HG03039 (cell line): ENCODE measurements around the gene ERICH4.

Experiments
- ATAC-seq: cut with Tn5 transposase; IDR thresholded peaks from one replicate; pipeline ENCODE4 v1.9.1; 2021; ENCODE audit warnings: mild to moderate bottlenecking, moderate library complexity; ENCODE audit not compliant: unreplicated experiment

ERICH4 gene

GRCh38 chr19:41413947-41414346 is 29.0 kb upstream of the ERICH4 start:
- ATAC-seq = no peak

DNA sequence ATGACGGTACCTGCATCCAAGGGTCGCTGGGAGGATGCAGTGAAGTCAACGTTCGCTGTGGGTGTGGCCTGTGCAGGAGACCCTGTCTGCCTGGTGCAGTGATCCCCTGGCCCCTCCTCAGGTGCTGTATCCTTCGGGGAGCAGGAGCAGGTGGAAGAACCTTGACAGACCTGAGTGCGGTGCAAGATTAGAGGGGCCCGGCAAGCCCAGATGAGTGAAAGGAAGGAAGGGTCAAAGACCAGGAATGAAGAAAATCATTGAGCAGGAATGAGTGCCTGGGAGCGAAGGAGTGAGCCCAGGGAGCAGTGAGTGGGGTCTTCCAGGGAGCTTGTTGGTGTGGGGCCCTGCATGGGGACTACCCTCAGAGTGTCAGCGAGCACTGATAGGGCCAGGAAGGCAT is 28.5 kb upstream of the ERICH4 start:
- no peak for ATAC-seq

- no peak for ATAC-seq
Observed at GRCh38 chr19:41415154-41415571, 27.8 kb upstream of the ERICH4 start.

DNA sequence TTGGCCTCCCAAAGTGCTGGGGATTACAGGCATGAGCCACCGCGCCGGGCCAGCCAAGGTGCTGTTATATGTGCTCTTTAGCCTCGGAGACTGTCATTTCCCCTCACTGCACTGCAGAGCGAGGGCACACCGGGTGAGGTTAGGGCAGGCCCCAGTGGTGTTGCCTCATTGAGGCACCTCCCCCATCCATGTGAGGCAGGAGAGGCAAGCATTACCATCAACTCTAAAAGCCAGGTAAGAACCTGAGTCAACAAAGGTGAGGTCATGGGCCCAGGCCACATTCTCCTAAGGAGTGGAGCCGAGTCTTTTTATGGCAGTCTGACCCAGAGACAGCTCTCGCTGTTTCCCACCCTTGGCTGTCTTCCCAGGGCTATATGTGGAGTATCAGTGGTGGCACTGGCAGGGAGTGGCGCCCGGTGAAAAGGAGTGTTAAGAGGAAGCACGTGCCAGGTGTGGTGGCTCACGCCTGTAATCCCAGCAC is 26.7 kb upstream of the ERICH4 start:
- ATAC-seq = no peak

DNA sequence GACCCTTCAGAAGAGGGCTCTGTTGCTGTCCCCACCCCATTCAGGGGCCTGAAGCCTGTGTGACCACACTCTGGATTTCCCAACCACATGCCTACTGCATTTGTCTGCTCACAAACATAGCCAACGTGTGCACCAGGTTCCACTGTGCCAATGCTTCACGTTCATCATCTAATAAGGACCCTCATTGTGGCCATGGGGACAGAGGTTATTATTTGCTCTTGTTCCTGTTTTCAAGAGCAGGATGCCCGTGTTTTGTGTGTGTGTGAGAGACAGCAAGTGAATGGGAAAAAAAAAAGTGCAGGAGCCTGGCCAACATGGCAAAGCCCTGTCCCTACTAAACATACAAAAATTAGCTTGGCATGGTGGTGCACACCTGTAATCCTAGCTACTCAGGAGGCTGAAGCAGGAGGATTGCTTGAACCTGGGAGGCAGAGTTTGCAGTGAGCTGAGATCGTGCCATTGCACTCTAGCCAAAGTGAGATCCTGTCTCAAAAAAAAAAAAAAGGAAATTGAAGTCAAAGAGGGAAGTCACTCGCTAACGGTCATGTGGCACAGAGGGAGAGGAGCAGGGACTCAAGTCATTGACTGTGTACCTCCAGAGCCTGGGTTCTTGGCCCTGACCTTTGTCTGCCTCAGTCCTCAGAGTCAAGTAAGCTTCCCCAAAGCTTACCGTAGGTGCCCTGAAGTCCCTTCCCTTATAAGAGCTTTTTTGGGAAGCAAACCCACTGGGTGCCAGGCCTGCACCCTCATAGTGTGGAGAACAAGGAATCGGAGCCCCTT is 22.7 kb upstream of the ERICH4 start:
- ATAC-seq = no peak

- no peak for ATAC-seq
Observed at GRCh38 chr19:41421314-41421713, 21.6 kb upstream of the ERICH4 start.

DNA sequence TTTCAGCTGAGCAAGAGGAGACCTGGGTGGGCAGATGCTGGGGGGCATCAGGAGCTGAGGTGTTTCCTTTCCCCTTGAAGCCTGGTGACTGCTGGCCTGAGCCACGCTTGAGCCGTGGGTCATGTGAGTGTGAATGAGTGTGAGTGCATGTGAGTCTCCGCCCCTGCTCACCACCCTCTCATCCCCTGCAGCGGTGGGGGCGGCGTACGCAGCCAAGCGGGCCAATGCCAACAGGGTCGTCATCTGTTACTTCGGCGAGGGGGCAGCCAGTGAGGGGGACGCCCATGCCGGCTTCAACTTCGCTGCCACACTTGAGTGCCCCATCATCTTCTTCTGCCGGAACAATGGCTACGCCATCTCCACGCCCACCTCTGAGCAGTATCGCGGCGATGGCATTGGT is 21.0 kb upstream of the ERICH4 start:
- ATAC-seq = no peak

DNA sequence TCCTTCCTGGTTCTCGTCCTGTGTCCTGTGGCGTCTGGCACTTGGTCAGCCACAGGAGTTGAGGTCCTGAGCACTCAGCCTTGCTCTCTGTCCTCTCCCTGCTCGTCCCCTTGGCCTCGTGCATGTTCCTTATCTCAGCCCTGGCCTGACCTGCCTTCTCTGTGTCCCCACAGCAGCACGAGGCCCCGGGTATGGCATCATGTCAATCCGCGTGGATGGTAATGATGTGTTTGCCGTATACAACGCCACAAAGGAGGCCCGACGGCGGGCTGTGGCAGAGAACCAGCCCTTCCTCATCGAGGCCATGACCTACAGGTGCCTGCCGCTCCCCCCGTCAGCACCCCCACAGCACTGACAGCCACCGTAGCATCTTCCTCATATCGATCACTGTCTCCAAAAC is 20.5 kb upstream of the ERICH4 start:
- no peak for ATAC-seq

DNA sequence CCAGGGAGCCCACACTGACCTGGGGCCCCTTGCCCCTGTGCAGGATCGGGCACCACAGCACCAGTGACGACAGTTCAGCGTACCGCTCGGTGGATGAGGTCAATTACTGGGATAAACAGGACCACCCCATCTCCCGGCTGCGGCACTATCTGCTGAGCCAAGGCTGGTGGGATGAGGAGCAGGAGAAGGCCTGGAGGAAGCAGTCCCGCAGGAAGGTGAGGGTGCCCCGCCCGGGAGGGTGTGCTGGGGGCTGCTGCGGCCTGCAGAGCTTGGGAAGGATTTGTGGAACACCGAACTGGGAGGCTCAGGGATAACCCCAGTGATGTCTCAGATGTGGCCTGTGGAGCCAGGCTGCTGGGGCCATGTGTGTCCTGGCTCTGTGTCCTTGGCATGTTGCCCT is 20.0 kb upstream of the ERICH4 start:
- ATAC-seq = no peak

DNA sequence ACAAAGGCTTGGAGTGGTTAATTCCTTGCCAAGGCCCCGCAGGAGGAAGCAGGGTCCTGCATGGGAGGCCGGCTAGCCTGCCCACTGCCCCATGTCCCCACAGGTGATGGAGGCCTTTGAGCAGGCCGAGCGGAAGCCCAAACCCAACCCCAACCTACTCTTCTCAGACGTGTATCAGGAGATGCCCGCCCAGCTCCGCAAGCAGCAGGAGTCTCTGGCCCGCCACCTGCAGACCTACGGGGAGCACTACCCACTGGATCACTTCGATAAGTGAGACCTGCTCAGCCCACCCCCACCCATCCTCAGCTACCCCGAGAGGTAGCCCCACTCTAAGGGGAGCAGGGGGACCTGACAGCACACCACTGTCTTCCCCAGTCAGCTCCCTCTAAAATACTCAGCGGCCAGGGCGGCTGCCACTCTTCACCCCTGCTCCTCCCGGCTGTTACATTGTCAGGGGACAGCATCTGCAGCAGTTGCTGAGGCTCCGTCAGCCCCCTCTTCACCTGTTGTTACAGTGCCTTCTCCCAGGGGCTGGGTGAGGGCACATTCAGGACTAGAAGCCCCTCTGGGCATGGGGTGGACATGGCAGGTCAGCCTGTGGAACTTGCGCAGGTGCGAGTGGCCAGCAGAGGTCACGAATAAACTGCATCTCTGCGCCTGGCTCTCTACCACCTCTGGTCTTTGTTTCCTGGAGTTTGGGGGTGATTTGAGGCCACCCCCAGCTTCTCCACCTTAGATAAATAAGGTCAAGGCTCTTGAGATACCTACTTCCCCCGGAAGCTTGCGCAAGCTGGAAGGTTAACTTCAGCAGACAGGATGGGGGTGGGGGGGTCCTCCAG is 18.4 kb upstream of the ERICH4 start:
- no peak for ATAC-seq

GRCh38 chr19:41425174-41426115 is 17.5 kb upstream of the ERICH4 start:
- no peak for ATAC-seq

- ATAC-seq = no peak
Observed at GRCh38 chr19:41426116-41426841, 16.7 kb upstream of the ERICH4 start.

GRCh38 chr19:41426952-41427646 is 15.9 kb upstream of the ERICH4 start, which contains the start of gene B3GNT8:
Gene B3GNT8, minus strand, starts transcription at chr19:41427374. Its CDS starts 596 bp downstream, at chr19:41426778.
- no peak for ATAC-seq

GRCh38 chr19:41427647-41428480 is 15.1 kb upstream of the ERICH4 start:
- no peak for ATAC-seq

GRCh38 chr19:41428481-41428859 is 14.5 kb upstream of the ERICH4 start:
- ATAC-seq = no peak

DNA sequence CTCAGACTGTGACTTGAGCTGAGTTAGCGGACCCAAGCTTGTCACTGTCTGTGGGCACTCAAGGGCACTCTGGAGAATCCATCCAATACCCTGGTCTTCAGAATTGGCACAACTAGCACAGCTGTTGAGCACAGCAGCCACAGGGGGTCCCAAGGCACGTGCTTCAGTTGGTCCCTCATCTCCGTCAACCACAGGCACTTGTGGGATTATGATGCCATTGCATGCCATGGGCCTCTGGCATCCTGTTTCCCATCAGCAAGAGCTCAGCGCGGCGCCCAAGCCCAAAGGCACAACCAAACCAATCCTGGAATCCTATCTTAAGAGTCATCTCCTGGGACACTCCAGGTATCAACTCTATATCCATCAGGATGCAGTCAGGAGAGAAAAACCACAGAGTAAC is 12.0 kb upstream of the ERICH4 start:
- no peak for ATAC-seq

- ATAC-seq = no peak
Observed at GRCh38 chr19:41431426-41432386, 11.2 kb upstream of the ERICH4 start.

- ATAC-seq = no peak
Observed at GRCh38 chr19:41433171-41433570, 9.8 kb upstream of the ERICH4 start.
